ENCODE data around the gene TRIM4.
"Not testable (repeated sequence)": the region's sequence is repeated elsewhere in the genome, so short reads cannot be mapped to it uniquely, and the experiment has no call there.

The TRIM4 gene

GRCh38 chr7:99918959-99919813, at the start of gene TRIM4:
TRIM4 (minus strand) TSS chr7:99919530; CDS start chr7:99919401, 129 bp downstream.
- DNase-seq: peak; percentile 14 to 46

- no peak for DNase-seq
These were observed 39.4 kb upstream of the TRIM4 start for GRCh38 chr7:99958564-99959227.

- no peak for DNase-seq
These were observed 35.9 kb upstream of the TRIM4 start for GRCh38 chr7:99955247-99955646.

- DNase-seq: not testable (repeated sequence)
These were observed 35.3 kb upstream of the TRIM4 start for GRCh38 chr7:99954643-99955042.

- DNase-seq: no peak
These were observed 34.3 kb upstream of the TRIM4 start for GRCh38 chr7:99953649-99954048.

- DNase-seq: not testable (repeated sequence)
These were observed 33.3 kb upstream of the TRIM4 start for GRCh38 chr7:99952649-99953048.

GRCh38 chr7:99950819-99951218, 31.5 kb upstream of the TRIM4 start:
- DNase-seq: not testable (repeated sequence)

GRCh38 chr7:99949645-99950228, 30.4 kb upstream of the TRIM4 start:
- no peak for DNase-seq

GRCh38 chr7:99947608-99948007, 28.3 kb upstream of the TRIM4 start:
- DNase-seq: no peak

GRCh38 chr7:99944497-99945070, 25.3 kb upstream of the TRIM4 start:
- DNase-seq: no peak

- no peak for DNase-seq
These were observed 24.5 kb upstream of the TRIM4 start for GRCh38 chr7:99943641-99944496.

- DNase-seq: no peak
These were observed 19.0 kb upstream of the TRIM4 start for GRCh38 chr7:99938296-99938695.

- DNase-seq: not testable (repeated sequence)
These were observed 15.7 kb upstream of the TRIM4 start for GRCh38 chr7:99935009-99935408.

GRCh38 chr7:99930376-99930775, 11.0 kb upstream of the TRIM4 start:
- DNase-seq: no peak

GRCh38 chr7:99929730-99930053, 10.4 kb upstream of the TRIM4 start:
- DNase-seq: no peak

GRCh38 chr7:99928994-99929729, 9.8 kb upstream of the TRIM4 start, which contains the start of gene GJC3:
GJC3 (minus strand) TSS chr7:99929620; CDS start chr7:99929620, 0 bp downstream.
- no peak for DNase-seq

- DNase-seq: no peak
These were observed 8.9 kb upstream of the TRIM4 start for GRCh38 chr7:99928188-99928587.

- no peak for DNase-seq
These were observed 8.2 kb upstream of the TRIM4 start for GRCh38 chr7:99927536-99927935.

- no peak for DNase-seq
These were observed 7.0 kb upstream of the TRIM4 start for GRCh38 chr7:99926321-99926720.

GRCh38 chr7:99923200-99923599, 3.9 kb upstream of the TRIM4 start:
- no peak for DNase-seq

- no peak for DNase-seq
These were observed 819 bp upstream of the TRIM4 start for GRCh38 chr7:99920149-99920548.

- DNase-seq: no peak
These were observed 433 bp upstream of the TRIM4 start for GRCh38 chr7:99919814-99920112.
